Measurements from ENCODE around the gene ANO1.

DNA sequence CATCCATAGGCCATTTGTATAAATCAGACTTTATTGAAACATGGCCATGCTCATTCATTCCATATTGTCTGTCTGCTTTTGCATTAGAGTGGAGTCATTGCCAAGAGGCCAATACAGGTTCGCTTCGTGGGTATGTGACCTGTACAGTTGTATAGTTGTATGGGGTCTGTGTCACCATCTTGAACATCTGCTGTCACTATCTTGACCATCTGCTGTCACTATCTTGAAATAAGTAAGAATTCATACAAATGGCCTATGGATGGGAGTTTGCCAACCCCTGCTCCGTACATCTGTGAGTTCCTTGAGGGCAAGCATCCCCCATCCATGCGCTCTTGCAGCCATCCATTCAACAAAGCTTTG, 44.4 kb upstream of the ANO1 start:
- TF ChIP-seq, protein P1, sequence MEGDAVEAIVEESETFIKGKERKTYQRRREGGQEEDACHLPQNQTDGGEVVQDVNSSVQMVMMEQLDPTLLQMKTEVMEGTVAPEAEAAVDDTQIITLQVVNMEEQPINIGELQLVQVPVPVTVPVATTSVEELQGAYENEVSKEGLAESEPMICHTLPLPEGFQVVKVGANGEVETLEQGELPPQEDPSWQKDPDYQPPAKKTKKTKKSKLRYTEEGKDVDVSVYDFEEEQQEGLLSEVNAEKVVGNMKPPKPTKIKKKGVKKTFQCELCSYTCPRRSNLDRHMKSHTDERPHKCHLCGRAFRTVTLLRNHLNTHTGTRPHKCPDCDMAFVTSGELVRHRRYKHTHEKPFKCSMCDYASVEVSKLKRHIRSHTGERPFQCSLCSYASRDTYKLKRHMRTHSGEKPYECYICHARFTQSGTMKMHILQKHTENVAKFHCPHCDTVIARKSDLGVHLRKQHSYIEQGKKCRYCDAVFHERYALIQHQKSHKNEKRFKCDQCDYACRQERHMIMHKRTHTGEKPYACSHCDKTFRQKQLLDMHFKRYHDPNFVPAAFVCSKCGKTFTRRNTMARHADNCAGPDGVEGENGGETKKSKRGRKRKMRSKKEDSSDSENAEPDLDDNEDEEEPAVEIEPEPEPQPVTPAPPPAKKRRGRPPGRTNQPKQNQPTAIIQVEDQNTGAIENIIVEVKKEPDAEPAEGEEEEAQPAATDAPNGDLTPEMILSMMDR (IDR thresholded peaks at IDR 0.05): no peak
- no peak for TF ChIP-seq POLR2A (IDR thresholded peaks at IDR 0.05)
- no peak for TF ChIP-seq EP300 (IDR thresholded peaks at IDR 0.05)
